Measurements from ENCODE around the gene RETREG2.

GRCh38 chr2:219204425-219205164, 26.5 kb downstream of the RETREG2 start:
- TF ChIP-seq, protein P1, sequence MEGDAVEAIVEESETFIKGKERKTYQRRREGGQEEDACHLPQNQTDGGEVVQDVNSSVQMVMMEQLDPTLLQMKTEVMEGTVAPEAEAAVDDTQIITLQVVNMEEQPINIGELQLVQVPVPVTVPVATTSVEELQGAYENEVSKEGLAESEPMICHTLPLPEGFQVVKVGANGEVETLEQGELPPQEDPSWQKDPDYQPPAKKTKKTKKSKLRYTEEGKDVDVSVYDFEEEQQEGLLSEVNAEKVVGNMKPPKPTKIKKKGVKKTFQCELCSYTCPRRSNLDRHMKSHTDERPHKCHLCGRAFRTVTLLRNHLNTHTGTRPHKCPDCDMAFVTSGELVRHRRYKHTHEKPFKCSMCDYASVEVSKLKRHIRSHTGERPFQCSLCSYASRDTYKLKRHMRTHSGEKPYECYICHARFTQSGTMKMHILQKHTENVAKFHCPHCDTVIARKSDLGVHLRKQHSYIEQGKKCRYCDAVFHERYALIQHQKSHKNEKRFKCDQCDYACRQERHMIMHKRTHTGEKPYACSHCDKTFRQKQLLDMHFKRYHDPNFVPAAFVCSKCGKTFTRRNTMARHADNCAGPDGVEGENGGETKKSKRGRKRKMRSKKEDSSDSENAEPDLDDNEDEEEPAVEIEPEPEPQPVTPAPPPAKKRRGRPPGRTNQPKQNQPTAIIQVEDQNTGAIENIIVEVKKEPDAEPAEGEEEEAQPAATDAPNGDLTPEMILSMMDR (IDR thresholded peaks at IDR 0.05), result no peak
- no peak for TF ChIP-seq POLR2AphosphoS5 (IDR thresholded peaks at IDR 0.05; ENCODE audit: low read depth, low read length)
- no peak for TF ChIP-seq TCF7L2 (IDR thresholded peaks at IDR 0.05; ENCODE audit: low read depth, low read length)
- no peak for TF ChIP-seq SIN3A (IDR thresholded peaks at IDR 0.05; ENCODE audit: borderline replicate concordance, insufficient read depth, low read depth, low read length)

Data from Panc1 (cell line).